ENCODE measurements around the gene CFAP299. TPM values are rescaled to one million over a fixed set of nuclear protein-coding genes. Genes with fewer than 3 reads are reported as not detected.

The CFAP299 gene
- total and polyA plus RNA-seq, 2 donors (not counting 1 experiment from before 2014, with no cell fraction given) = not detected

DNA sequence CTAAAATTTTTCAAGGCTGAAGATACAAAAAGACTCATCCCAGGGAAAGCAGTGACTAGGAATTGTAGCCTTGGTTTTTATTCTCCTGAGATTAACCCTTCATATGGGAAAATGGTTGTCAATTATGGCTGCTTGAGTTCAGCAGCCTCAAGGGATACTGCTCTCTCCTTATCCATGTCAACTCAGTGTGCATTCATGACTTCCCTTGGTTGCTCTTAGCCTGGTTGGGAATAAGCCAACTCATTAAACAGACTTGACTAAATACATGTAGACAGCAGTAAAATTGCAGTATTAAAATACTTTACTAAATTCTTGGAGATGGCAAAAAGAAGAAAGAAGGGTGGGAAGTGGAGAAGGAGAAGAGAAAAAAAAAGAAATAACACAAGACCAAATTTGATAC, 650.5 kb downstream of the CFAP299 start:
- intact Hi-C loops (cut with micrococcal nuclease) = no loop called here
- peaks cover 9 to 11% of the 10 kb centered on the region in 2 donors for H3K4me1 ChIP-seq (ENCODE audit: control insufficient read depth in 2 of 2, insufficient read depth in 2 of 2, low read length in 2 of 2)
- no peak overlapping the region for H3K4me3 Mint-ChIP-seq
- DNase-seq (no peak), ATAC-seq (ENCODE audit: low read depth) (no peak)
- H3K27me3 Mint-ChIP-seq = no peaks in the 10 kb centered on the region
- no peaks in the 10 kb centered on the region for H3K9me3 Mint-ChIP-seq (ENCODE audit: insufficient read depth)
- no peak overlapping the region for H3K27ac Mint-ChIP-seq
- no peaks in the 10 kb centered on the region for H3K9me3 ChIP-seq (ENCODE audit: control extremely low read depth in 1 of 3, control insufficient read depth in 2 of 3, insufficient read depth in 1 of 3, low read length in 2 of 3)
- no peak for TF ChIP-seq EZH2 (IDR thresholded peaks at IDR 0.05; ENCODE audit: borderline replicate concordance, insufficient read depth, low read depth, low read length, poor library complexity, severe bottlenecking)
- TF ChIP-seq, protein P1, sequence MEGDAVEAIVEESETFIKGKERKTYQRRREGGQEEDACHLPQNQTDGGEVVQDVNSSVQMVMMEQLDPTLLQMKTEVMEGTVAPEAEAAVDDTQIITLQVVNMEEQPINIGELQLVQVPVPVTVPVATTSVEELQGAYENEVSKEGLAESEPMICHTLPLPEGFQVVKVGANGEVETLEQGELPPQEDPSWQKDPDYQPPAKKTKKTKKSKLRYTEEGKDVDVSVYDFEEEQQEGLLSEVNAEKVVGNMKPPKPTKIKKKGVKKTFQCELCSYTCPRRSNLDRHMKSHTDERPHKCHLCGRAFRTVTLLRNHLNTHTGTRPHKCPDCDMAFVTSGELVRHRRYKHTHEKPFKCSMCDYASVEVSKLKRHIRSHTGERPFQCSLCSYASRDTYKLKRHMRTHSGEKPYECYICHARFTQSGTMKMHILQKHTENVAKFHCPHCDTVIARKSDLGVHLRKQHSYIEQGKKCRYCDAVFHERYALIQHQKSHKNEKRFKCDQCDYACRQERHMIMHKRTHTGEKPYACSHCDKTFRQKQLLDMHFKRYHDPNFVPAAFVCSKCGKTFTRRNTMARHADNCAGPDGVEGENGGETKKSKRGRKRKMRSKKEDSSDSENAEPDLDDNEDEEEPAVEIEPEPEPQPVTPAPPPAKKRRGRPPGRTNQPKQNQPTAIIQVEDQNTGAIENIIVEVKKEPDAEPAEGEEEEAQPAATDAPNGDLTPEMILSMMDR (IDR thresholded peaks at IDR 0.05) = no peak
- H3K27ac ChIP-seq (ENCODE audit: low read length in 2 of 2) = no peak overlapping the region
- no peak overlapping the region for H2AFZ ChIP-seq (ENCODE audit: insufficient read depth, low read depth, low read length, poor library complexity, severe bottlenecking)
- no peaks in the 10 kb centered on the region for H3K27me3 ChIP-seq (replicated peaks in 1 of 4; ENCODE audit: control extremely low read depth in 1 of 4, control insufficient read depth in 3 of 4, insufficient read depth in 4 of 4, low read length in 3 of 4)
- no peak overlapping the region for H3K4me3 ChIP-seq (ENCODE audit: control extremely low read depth in 1 of 5, extremely low read depth in 1 of 5, insufficient read depth in 1 of 5, low read depth in 2 of 5, low read length in 4 of 5)
- no peaks in the 10 kb centered on the region for H4K20me1 ChIP-seq (ENCODE audit: control insufficient read depth, insufficient read depth, low read length, poor library complexity, severe bottlenecking)
- no peak overlapping the region for H3K9ac ChIP-seq (ENCODE audit: low read length)
- no peaks in the 10 kb centered on the region for H3K79me2 ChIP-seq (ENCODE audit: control insufficient read depth, insufficient read depth, low read length)
- ChIA-PET POLR2A (no interaction called here), CTCF (interaction anchor here (1.2 kb wide), 1 partner anchor 620 kb away, joined by 4 read pairs; no protein-coding TSS in a partner anchor)
- H3K4me1 Mint-ChIP-seq = peaks cover 11% of the 10 kb centered on the region
- H3K4me2 ChIP-seq (replicated peaks; ENCODE audit: low read depth, low read length, poor library complexity, severe bottlenecking) = no peak overlapping the region
- no peaks in the 10 kb centered on the region for H3K36me3 ChIP-seq (replicated peaks in 1 of 2; ENCODE audit: control extremely low read depth in 1 of 2, control insufficient read depth in 1 of 2, extremely low read depth in 1 of 2, insufficient read depth in 2 of 2, low read length in 1 of 2)

DNA sequence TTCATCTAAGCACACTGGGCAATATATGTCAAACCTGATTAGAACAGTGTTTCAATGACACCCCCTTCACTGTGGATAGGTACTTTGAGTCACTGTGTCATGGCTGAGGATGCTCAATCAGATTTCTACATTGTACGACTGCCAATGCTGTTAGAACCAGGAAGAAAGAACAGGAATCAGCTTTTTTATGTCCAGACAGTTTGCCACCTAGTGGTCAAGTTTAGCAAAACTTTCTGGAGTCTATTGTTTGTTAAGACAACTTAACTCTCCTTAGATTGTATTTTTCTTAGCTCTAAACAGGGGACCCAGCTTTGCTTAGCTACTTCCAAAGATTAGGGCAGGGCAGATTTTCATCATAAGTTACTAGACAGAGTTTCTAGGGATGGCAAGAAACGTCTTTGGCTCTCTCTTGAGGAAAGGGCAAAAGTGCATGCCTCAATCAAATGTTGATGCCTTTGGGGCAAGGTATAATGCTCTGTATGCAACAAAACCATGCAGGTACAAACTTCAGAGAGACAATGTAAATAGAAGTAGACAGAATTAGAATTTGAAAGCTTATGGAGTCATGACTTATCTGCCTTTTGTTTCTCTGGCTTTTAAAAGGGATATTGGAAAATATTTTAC, 654.5 kb downstream of the CFAP299 start:
- ChIA-PET POLR2A (no interaction called here), CTCF (interaction anchor here (0.7 to 4.3 kb wide), 32 partner anchors 9 to 1747 kb away, joined by 3 to 41 read pairs (median 4); no protein-coding TSS in a partner anchor)
- peak; percentile 36 for ATAC-seq (ENCODE audit: low read depth)
- Mint-ChIP-seq H3K27me3 (no peaks in the 10 kb centered on the region), H3K27ac (no peak overlapping the region), H3K4me3 (peak overlapping the region; percentile 11), H3K9me3 (ENCODE audit: insufficient read depth) (no peaks in the 10 kb centered on the region), H3K4me1 (peaks cover 25% of the 10 kb centered on the region)
- Histone ChIP-seq H3K9ac (ENCODE audit: low read length) (no peak overlapping the region), H3K79me2 (ENCODE audit: control insufficient read depth, insufficient read depth, low read length) (no peaks in the 10 kb centered on the region), H3K9me3 (ENCODE audit: control extremely low read depth in 1 of 3, control insufficient read depth in 2 of 3, insufficient read depth in 1 of 3, low read length in 2 of 3) (no peaks in the 10 kb centered on the region), H3K27me3 (replicated peaks in 1 of 4; ENCODE audit: control extremely low read depth in 1 of 4, control insufficient read depth in 3 of 4, insufficient read depth in 4 of 4, low read length in 3 of 4) (no peaks in the 10 kb centered on the region), H3K27ac (ENCODE audit: low read length in 2 of 2) (no peak overlapping the region), H4K20me1 (ENCODE audit: control insufficient read depth, insufficient read depth, low read length, poor library complexity, severe bottlenecking) (no peaks in the 10 kb centered on the region), H3K4me3 (ENCODE audit: control extremely low read depth in 1 of 5, extremely low read depth in 1 of 5, insufficient read depth in 1 of 5, low read depth in 2 of 5, low read length in 4 of 5) (no peak overlapping the region), H3K36me3 (replicated peaks in 1 of 2; ENCODE audit: control extremely low read depth in 1 of 2, control insufficient read depth in 1 of 2, extremely low read depth in 1 of 2, insufficient read depth in 2 of 2, low read length in 1 of 2) (no peaks in the 10 kb centered on the region), H3K4me2 (replicated peaks; ENCODE audit: low read depth, low read length, poor library complexity, severe bottlenecking) (no peak overlapping the region), H3K4me1 (ENCODE audit: control insufficient read depth in 2 of 2, insufficient read depth in 2 of 2, low read length in 2 of 2) (peaks cover 11 to 18% of the 10 kb centered on the region in 2 donors), H2AFZ (ENCODE audit: insufficient read depth, low read depth, low read length, poor library complexity, severe bottlenecking) (peak overlapping the region; percentile 57)
- WGBS (ENCODE audit: insufficient coverage) = 19% methylated on average over 2 of the region's 2 CpGs
- intact Hi-C loops (cut with micrococcal nuclease) = loop anchor here (1.0 to 5.0 kb wide), 5 partner anchors 47 to 629 kb away; no protein-coding TSS in a partner anchor
- peak; percentile 66 for DNase-seq
- TF ChIP-seq, protein P1 (IDR thresholded peaks at IDR 0.05) = peak; percentile 93
- no peak for TF ChIP-seq EZH2 (IDR thresholded peaks at IDR 0.05; ENCODE audit: borderline replicate concordance, insufficient read depth, low read depth, low read length, poor library complexity, severe bottlenecking)
